Endothelial cell of umbilical vein (primary cell): Measurements from ENCODE around the gene FBXO22. TPM values are rescaled to one million over a fixed set of nuclear protein-coding genes. Genes with fewer than 3 reads are reported as not detected.

Experiments used
- BruUV-seq: library from RNA; stranded (reverse); fragments of 400-500 nt; replicated peaks from 2 replicates; lab custom pipeline; 2021; lab: Mats Ljungman, UMichigan
- CTCF ChIA-PET: fragments of 300-600, 350-600 bp; sonication (Branson Sonifier 250); formaldehyde crosslinking; loops from one replicate; lab custom pipeline; 2021; ENCODE audit warnings: antibody characterized with exemption, inconsistent platforms; lab: Charles Lee
- POLR2A ChIA-PET: fragments of 300-600, 350-600 bp; sonication (Branson Sonifier 250); formaldehyde crosslinking; loops from one replicate; lab custom pipeline; 2021; ENCODE audit warnings: antibody characterized with exemption, inconsistent platforms; lab: Charles Lee
- DNase-seq: peaks from one replicate; pipeline ENCODE4 v3.0.0-alpha.2; 2011; ENCODE audit warnings: low read depth, low spot score
- FAIRE-seq: peaks from 2 replicates; lab custom pipeline; 2011; peaks lifted over from hg19 to GRCh38; lab: Jason Lieb, UNC
- H2AFZ ChIP-seq: 2 replicates; pipeline ENCODE4 v1.6.0; 2012; ENCODE audit warnings: low read depth, low read length, control low read depth, inconsistent platforms
- H3K27ac ChIP-seq: 2 replicates; pipeline ENCODE4 v1.5.1; 2011; ENCODE audit warnings: low read depth, mild to moderate bottlenecking, control low read depth, low read length, moderate library complexity; ENCODE audit not compliant: insufficient read depth
- H3K27me3 ChIP-seq, 2 experiments: 2 replicates each; pipeline versions ENCODE4 v1.6.0 to v1.6.1; 2011; ENCODE audit warnings: low read length in 2 of 2, mixed read lengths in 1 of 2; ENCODE audit not compliant: control insufficient read depth in 2 of 2, insufficient read depth in 2 of 2
- H3K36me3 ChIP-seq, 2 experiments: 2 replicates in 1 of 2; 3 replicates in 1 of 2; pipeline ENCODE4 v1.5.1; 2011; ENCODE audit warnings: low read length in 2 of 2, mild to moderate bottlenecking in 1 of 2, moderate library complexity in 1 of 2; ENCODE audit not compliant: control insufficient read depth in 2 of 2, insufficient read depth in 2 of 2; ENCODE audit errors: extremely low read depth in 1 of 2
- H3K4me1 ChIP-seq: 3 replicates; pipeline ENCODE4 v1.5.1; 2011; ENCODE audit warnings: mild to moderate bottlenecking, low read length; ENCODE audit not compliant: control insufficient read depth, insufficient read depth; ENCODE audit errors: extremely low read depth
- H3K4me2 ChIP-seq: 2 replicates; pipeline ENCODE4 v1.6.1; 2011; ENCODE audit warnings: low read length, control low read depth, mixed read lengths; ENCODE audit not compliant: insufficient read depth
- H3K4me3 ChIP-seq, 3 experiments: fragments of 200-600 bp in 1 of 3; sonication (generic), shearing (Covaris generic) in 1 of 3; replicated peaks in 1 of 3; 2 replicates each; pipeline ENCODE4 v1.5.1; 2011 to 2016; ENCODE audit warnings: control low read depth in 3 of 3, low read length in 3 of 3, mild to moderate bottlenecking in 2 of 3, inconsistent platforms in 1 of 3, low read depth in 1 of 3, moderate library complexity in 1 of 3; ENCODE audit not compliant: insufficient read depth in 1 of 3
- H3K79me2 ChIP-seq: 2 replicates; pipeline ENCODE4 v1.6.0; 2012; ENCODE audit warnings: low read length, inconsistent platforms; ENCODE audit not compliant: control insufficient read depth, insufficient read depth
- H3K9ac ChIP-seq: replicated peaks from 2 replicates; pipeline ENCODE3; 2011; ENCODE audit warnings: low read length, control low read depth; ENCODE audit not compliant: insufficient read depth; ENCODE audit errors: extremely low read depth
- H3K9me1 ChIP-seq: replicated peaks from 3 replicates; pipeline ENCODE4 v1.6.0; 2011; ENCODE audit warnings: mild to moderate bottlenecking, low read length; ENCODE audit not compliant: control insufficient read depth, insufficient read depth; ENCODE audit errors: extremely low read depth
- H3K9me3 ChIP-seq: replicated peaks from 2 replicates; pipeline ENCODE4 v1.5.1; 2012; ENCODE audit warnings: low read length, inconsistent platforms; ENCODE audit not compliant: control insufficient read depth, insufficient read depth
- H4K20me1 ChIP-seq: replicated peaks from 2 replicates; pipeline ENCODE3; 2011; ENCODE audit warnings: mild to moderate bottlenecking, low read length; ENCODE audit not compliant: control insufficient read depth, insufficient read depth; ENCODE audit errors: extremely low read depth
- EZH2 ChIP-seq: IDR thresholded peaks from 2 replicates; pipeline ENCODE4 v1.6.1; 2012; ENCODE audit warnings: borderline replicate concordance, low read depth, mild to moderate bottlenecking, moderate library complexity, low read length, inconsistent platforms; ENCODE audit not compliant: severe bottlenecking
- FOS ChIP-seq: IDR thresholded peaks from 2 replicates; pipeline ENCODE4 v1.6.1; 2011; ENCODE audit warnings: mild to moderate bottlenecking, low read length, moderate library complexity, borderline replicate concordance; ENCODE audit not compliant: insufficient read depth
- GATA2 ChIP-seq: IDR thresholded peaks from 2 replicates; pipeline ENCODE4 v1.7.0; 2011; ENCODE audit warnings: low read depth, mild to moderate bottlenecking, moderate library complexity, mixed read lengths, low read length; ENCODE audit not compliant: insufficient read length, insufficient read depth
- JUN ChIP-seq: IDR thresholded peaks from 2 replicates; pipeline ENCODE4 v1.6.1; 2011; ENCODE audit warnings: borderline replicate concordance, low read depth; ENCODE audit not compliant: insufficient read length, insufficient read depth
- MYC ChIP-seq: IDR thresholded peaks from one replicate; pipeline ENCODE4 v1.6.1; 2011; ENCODE audit warnings: mild to moderate bottlenecking, low read depth, low read length
- POLR2A ChIP-seq: IDR thresholded peaks from 2 replicates; pipeline ENCODE4 v1.6.1; 2012; ENCODE audit warnings: low read depth, mild to moderate bottlenecking, control low read depth, low read length
- POLR2AphosphoS5 ChIP-seq: IDR thresholded peaks from 2 replicates; pipeline ENCODE4 v1.6.1; 2012; ENCODE audit warnings: low read depth, mild to moderate bottlenecking, control low read depth, low read length, moderate library complexity; ENCODE audit not compliant: insufficient read depth
- dilution Hi-C: fragments of 300-500 bp; cut with MboI; formaldehyde crosslinking; loops from one replicate; pipeline ENCODE4 v1.15.0; 2019; ENCODE audit warnings: low sequenced_read_pairs; ENCODE audit not compliant: extremely low pct_ligation_motif_present
- intact Hi-C: fragments of 100-400 bp; cut with micrococcal nuclease; formaldehyde crosslinking; loops from one replicate; pipeline ENCODE4 v1.10.0; 2022
- polyA plus RNA-seq, 4 experiments: library from polyadenylated mRNA; depleted of rRNA in 3 of 4; stranded (reverse) in 3 of 4; unstranded in 1 of 4; fragments of >200 nt; gene quantifications; 2 replicates each; pipeline versions ENCODE4 v1.2.1 to v1.2.3, GENCODE V29; 2011 to 2012; ENCODE audit warnings: missing spikeins in 1 of 4
- total RNA-seq: library from RNA; stranded (reverse); gene quantifications from 2 replicates; pipeline ENCODE4 v1.2.3, GENCODE V29; 2021
- TF ChIP-seq, protein P1 (sequence below): IDR thresholded peaks from 2 replicates; pipeline ENCODE4 v1.6.1; 2011; ENCODE audit not compliant: insufficient read depth, insufficient read length
- TF ChIP-seq, protein P2 (sequence below), 2 donors: IDR thresholded peaks; 1 replicate in 1 of 2; 2 replicates in 1 of 2; pipeline ENCODE4 v1.5.1; 2011; ENCODE audit warnings: low read length in 2 of 2, mild to moderate bottlenecking in 2 of 2, moderate library complexity in 2 of 2, control low read depth in 1 of 2, inconsistent platforms in 1 of 2, low read depth in 1 of 2; ENCODE audit not compliant: insufficient read depth in 1 of 2; ENCODE audit errors: extremely low read depth in 1 of 2

FBXO22 gene
- total and polyA plus RNA-seq, 2 donors (not counting 3 experiments of a cell fraction or from before 2014, with no cell fraction given), result 20.8 to 41.6 TPM

DNA sequence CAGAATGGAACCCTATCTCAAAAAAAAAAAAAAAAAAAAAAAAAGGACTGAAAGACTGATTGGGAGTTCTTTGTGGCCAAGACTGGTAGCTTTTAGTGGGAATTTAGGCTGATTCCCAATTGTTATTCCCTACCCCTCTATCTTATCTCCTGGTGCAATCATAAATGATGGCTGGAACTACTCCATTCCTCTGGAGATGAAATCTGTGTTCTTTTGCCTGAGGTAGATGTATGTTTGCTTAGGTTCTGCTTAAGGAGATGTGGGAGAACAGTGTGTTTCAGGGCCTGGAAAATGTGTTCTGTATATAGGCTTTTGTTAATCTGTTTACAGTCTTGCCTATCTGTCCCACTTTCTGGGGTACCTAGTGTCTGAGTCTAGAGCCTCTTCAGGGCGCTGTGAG lies 40.9 kb upstream of the FBXO22 start:
- no peaks in the 10 kb centered on the region for H3K27me3 ChIP-seq
- H3K4me2 ChIP-seq, result no peak overlapping the region
- no peak for DNase-seq
- no peak for TF ChIP-seq POLR2A
- TF ChIP-seq, protein P1, sequence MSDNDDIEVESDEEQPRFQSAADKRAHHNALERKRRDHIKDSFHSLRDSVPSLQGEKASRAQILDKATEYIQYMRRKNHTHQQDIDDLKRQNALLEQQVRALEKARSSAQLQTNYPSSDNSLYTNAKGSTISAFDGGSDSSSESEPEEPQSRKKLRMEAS, result no peak
- no peak for TF ChIP-seq POLR2AphosphoS5
- no peak for TF ChIP-seq EZH2
- TF ChIP-seq MYC, result no peak
- no peak for TF ChIP-seq FOS
- no peak for TF ChIP-seq GATA2
- no peak for TF ChIP-seq JUN
- TF ChIP-seq, protein P2, sequence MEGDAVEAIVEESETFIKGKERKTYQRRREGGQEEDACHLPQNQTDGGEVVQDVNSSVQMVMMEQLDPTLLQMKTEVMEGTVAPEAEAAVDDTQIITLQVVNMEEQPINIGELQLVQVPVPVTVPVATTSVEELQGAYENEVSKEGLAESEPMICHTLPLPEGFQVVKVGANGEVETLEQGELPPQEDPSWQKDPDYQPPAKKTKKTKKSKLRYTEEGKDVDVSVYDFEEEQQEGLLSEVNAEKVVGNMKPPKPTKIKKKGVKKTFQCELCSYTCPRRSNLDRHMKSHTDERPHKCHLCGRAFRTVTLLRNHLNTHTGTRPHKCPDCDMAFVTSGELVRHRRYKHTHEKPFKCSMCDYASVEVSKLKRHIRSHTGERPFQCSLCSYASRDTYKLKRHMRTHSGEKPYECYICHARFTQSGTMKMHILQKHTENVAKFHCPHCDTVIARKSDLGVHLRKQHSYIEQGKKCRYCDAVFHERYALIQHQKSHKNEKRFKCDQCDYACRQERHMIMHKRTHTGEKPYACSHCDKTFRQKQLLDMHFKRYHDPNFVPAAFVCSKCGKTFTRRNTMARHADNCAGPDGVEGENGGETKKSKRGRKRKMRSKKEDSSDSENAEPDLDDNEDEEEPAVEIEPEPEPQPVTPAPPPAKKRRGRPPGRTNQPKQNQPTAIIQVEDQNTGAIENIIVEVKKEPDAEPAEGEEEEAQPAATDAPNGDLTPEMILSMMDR (IDR thresholded peaks at IDR 0.05; ENCODE audit: extremely low read depth in 1 of 2, insufficient read depth in 1 of 2, low read depth in 1 of 2, low read length in 2 of 2), result no peak
- peaks cover 28% of the 10 kb centered on the region for H3K79me2 ChIP-seq
- H3K27ac ChIP-seq, result no peak overlapping the region
- CTCF ChIA-PET, result interaction anchor here (0.7 kb wide), 1 partner anchor 56 kb away, joined by 3 read pairs; no protein-coding TSS in a partner anchor
- intact Hi-C loops (no loop called here), dilution Hi-C loops (no loop called here)
- no peaks in the 10 kb centered on the region for H3K9me1 ChIP-seq
- POLR2A ChIA-PET, result no interaction called here
- no peaks in the 10 kb centered on the region for H3K9me3 ChIP-seq
- no TSS peak for BruUV-seq
- H3K4me1 ChIP-seq, result no peaks in the 10 kb centered on the region
- H4K20me1 ChIP-seq, result no peaks in the 10 kb centered on the region
- H2AFZ ChIP-seq, result no peak overlapping the region
- peaks cover 2% of the 10 kb centered on the region in 2 experiments for H3K36me3 ChIP-seq
- H3K4me3 ChIP-seq, result no peak overlapping the region
- H3K9ac ChIP-seq, result no peak overlapping the region
- FAIRE-seq, result no peak
